Measurements from ENCODE around the gene SNTG2.

The SNTG2 gene

GRCh38 chr2:1153920-1154319, 203.3 kb downstream of the SNTG2 start:
- DNase-seq: no peak

GRCh38 chr2:1154710-1155594, 204.3 kb downstream of the SNTG2 start:
- no peak for DNase-seq

- no peak for DNase-seq
Observed at GRCh38 chr2:1156059-1156458, 205.4 kb downstream of the SNTG2 start.

GRCh38 chr2:1156531-1156930, 205.9 kb downstream of the SNTG2 start:
- no peak for DNase-seq

GRCh38 chr2:1157107-1157506, 206.5 kb downstream of the SNTG2 start:
- DNase-seq: no peak

- DNase-seq: no peak
Observed at GRCh38 chr2:1159013-1159412, 208.4 kb downstream of the SNTG2 start.

GRCh38 chr2:1162246-1162645, 211.6 kb downstream of the SNTG2 start:
- DNase-seq: no peak

- no peak for DNase-seq
Observed at GRCh38 chr2:1162768-1163584, 212.3 kb downstream of the SNTG2 start.

- no peak for DNase-seq
Observed at GRCh38 chr2:1166976-1167375, 216.3 kb downstream of the SNTG2 start.

- no peak for DNase-seq
Observed at GRCh38 chr2:1168846-1169245, 218.2 kb downstream of the SNTG2 start.

- DNase-seq: no peak
Observed at GRCh38 chr2:1169291-1169949, 218.8 kb downstream of the SNTG2 start.

- DNase-seq: no peak
Observed at GRCh38 chr2:1170241-1170640, 219.6 kb downstream of the SNTG2 start.

- no peak for DNase-seq
Observed at GRCh38 chr2:1170711-1171110, 220.1 kb downstream of the SNTG2 start.

- no peak for DNase-seq
Observed at GRCh38 chr2:1173528-1173927, 222.9 kb downstream of the SNTG2 start.

- DNase-seq: no peak
Observed at GRCh38 chr2:1181893-1182292, 231.2 kb downstream of the SNTG2 start.

- DNase-seq: no peak
Observed at GRCh38 chr2:1183300-1183699, 232.7 kb downstream of the SNTG2 start.

GRCh38 chr2:1186421-1186820, 235.8 kb downstream of the SNTG2 start:
- no peak for DNase-seq

GRCh38 chr2:1187189-1187588, 236.5 kb downstream of the SNTG2 start:
- no peak for DNase-seq

- no peak for DNase-seq
Observed at GRCh38 chr2:1192121-1192520, 241.5 kb downstream of the SNTG2 start.

- no peak for DNase-seq
Observed at GRCh38 chr2:1193801-1194200, 243.2 kb downstream of the SNTG2 start.

GRCh38 chr2:1203772-1204171, 253.1 kb downstream of the SNTG2 start:
- DNase-seq: no peak

- no peak for DNase-seq
Observed at GRCh38 chr2:1205853-1206252, 255.2 kb downstream of the SNTG2 start.

GRCh38 chr2:1207962-1208510, 257.4 kb downstream of the SNTG2 start:
- no peak for DNase-seq

All from cerebellar nuclear complex (tissue), 1 donor.